ENCODE measurements around the gene HIGD1C.

Gene HIGD1C

GRCh38 chr12:50952510-50952909 is at the start of gene HIGD1C:
Gene HIGD1C, plus strand, starts transcription at chr12:50952544. Its CDS starts 1,455 bp downstream, at chr12:50953999.
- TF ChIP-seq CTCF (IDR thresholded peaks at IDR 0.05), result no peak

- TF ChIP-seq CTCF (IDR thresholded peaks at IDR 0.05), result no peak
These were observed 39.1 kb upstream of the HIGD1C start for GRCh38 chr12:50913224-50913623.

GRCh38 chr12:50914872-50915484 is 37.4 kb upstream of the HIGD1C start:
- TF ChIP-seq CTCF (IDR thresholded peaks at IDR 0.05), result no peak

GRCh38 chr12:50916292-50916691 is 36.1 kb upstream of the HIGD1C start:
- no peak for TF ChIP-seq CTCF (IDR thresholded peaks at IDR 0.05)

- TF ChIP-seq CTCF (IDR thresholded peaks at IDR 0.05), result no peak
These were observed 33.6 kb upstream of the HIGD1C start for GRCh38 chr12:50918584-50919316.

GRCh38 chr12:50922820-50923219 is 29.5 kb upstream of the HIGD1C start:
- TF ChIP-seq CTCF (IDR thresholded peaks at IDR 0.05), result no peak

- no peak for TF ChIP-seq CTCF (IDR thresholded peaks at IDR 0.05)
These were observed 28.8 kb upstream of the HIGD1C start for GRCh38 chr12:50923361-50924130.

All from LNCAP (cell line).